HepG2 (cell line): Measurements from ENCODE around the gene DIABLO. TPM values are rescaled to one million over a fixed set of nuclear protein-coding genes. Genes with fewer than 3 reads are reported as not detected.
A peak's percentile ranks its signal among the peaks of the same experiment; 100 is the strongest.

Experiments used
- MIER2 ChIP-seq: IDR thresholded peaks from 2 replicates; pipeline ENCODE4 v1.6.1; 2016; ENCODE audit warnings: missing biosample characterization, missing genetic modification reagents
- NFE2L1 ChIP-seq: sonication (generic); formaldehyde crosslinking; IDR thresholded peaks from 2 replicates; pipeline ENCODE4 v1.4.0; 2020; ENCODE audit warnings: missing genetic modification reagents, mild to moderate bottlenecking, borderline replicate concordance
- NR2F2 ChIP-seq: IDR thresholded peaks from 2 replicates; pipeline ENCODE4 v1.6.1; 2012; ENCODE audit warnings: low read depth, inconsistent platforms, borderline replicate concordance
- YY1 ChIP-seq: IDR thresholded peaks from 2 replicates; pipeline ENCODE4 v1.6.1; 2011; ENCODE audit warnings: low read length, low read depth, moderate library complexity, mild to moderate bottlenecking; ENCODE audit not compliant: insufficient read depth, insufficient replicate concordance
- ZMAT3 ChIP-seq: sonication (generic); formaldehyde crosslinking; conservative IDR thresholded peaks from 2 replicates; pipeline ENCODE4 v1.7.0; 2021; ENCODE audit warnings: missing genetic modification reagents
- ZNF235 ChIP-seq: sonication (generic); formaldehyde crosslinking; IDR thresholded peaks from 2 replicates; pipeline ENCODE4 v1.8.1; 2023; ENCODE audit warnings: mild to moderate bottlenecking, missing genetic modification reagents, borderline replicate concordance
- ZNF317 ChIP-seq: sonication (generic); formaldehyde crosslinking; IDR thresholded peaks from 2 replicates; pipeline ENCODE4 v1.5.0; 2020; ENCODE audit warnings: mild to moderate bottlenecking, missing genetic modification reagents
- ZNF546 ChIP-seq: sonication (generic); formaldehyde crosslinking; conservative IDR thresholded peaks from 2 replicates; pipeline ENCODE4 v1.8.1; 2023; ENCODE audit warnings: mild to moderate bottlenecking, missing genetic modification reagents
- ZNF703 ChIP-seq: sonication (generic); formaldehyde crosslinking; IDR thresholded peaks from 2 replicates; pipeline ENCODE4 v1.5.1; 2020; ENCODE audit warnings: missing genetic modification reagents, mild to moderate bottlenecking, moderate library complexity, borderline replicate concordance
- ZNF749 ChIP-seq: sonication (generic); formaldehyde crosslinking; IDR thresholded peaks from 2 replicates; pipeline ENCODE4 v1.8.0; 2022; ENCODE audit warnings: mild to moderate bottlenecking, missing genetic modification reagents, moderate library complexity, borderline replicate concordance
- ZNF788 ChIP-seq: sonication (generic); formaldehyde crosslinking; IDR thresholded peaks from 2 replicates; pipeline ENCODE4 v1.5.0; 2020; ENCODE audit warnings: mild to moderate bottlenecking, missing genetic modification reagents, borderline replicate concordance
- polyA plus RNA-seq, 8 experiments: library from polyadenylated mRNA; depleted of rRNA in 3 of 8; stranded (reverse) in 7 of 8; unstranded in 1 of 8; fragments of >200 nt; fragmentation: Illumina TruSeq in 4 of 8; extraction: Trizol in 4 of 8; gene quantifications; 2 replicates each; pipeline versions ENCODE4 v1.2.1 to v1.2.3, GENCODE V29; 2011 to 2016; ENCODE audit warnings: low read depth in 4 of 8, missing spikeins in 1 of 8, mixed read lengths in 1 of 8; ENCODE audit not compliant: insufficient read depth in 1 of 8
- total RNA-seq, 5 experiments: library from RNA; depleted of rRNA; stranded (reverse); fragments of >200 nt; fragmentation: Illumina TruSeq; extraction: Trizol; gene quantifications; 2 replicates each; pipeline ENCODE4 v1.2.3, GENCODE V29; 2016; ENCODE audit warnings: low read depth in 1 of 5
- TF ChIP-seq, protein P1 (sequence below): sonication (generic); formaldehyde crosslinking; IDR thresholded peaks from 2 replicates; pipeline ENCODE4 v1.4.0; 2020; ENCODE audit warnings: mild to moderate bottlenecking, missing genetic modification reagents, borderline replicate concordance
- TF ChIP-seq, protein P2 (sequence below): sonication (generic); formaldehyde crosslinking; IDR thresholded peaks from 2 replicates; pipeline ENCODE4 v1.4.0; 2020; ENCODE audit warnings: mild to moderate bottlenecking, missing genetic modification reagents
- TF ChIP-seq, protein P3 (sequence below): conservative IDR thresholded peaks from 2 replicates; pipeline ENCODE4 v1.6.1; 2018; ENCODE audit warnings: missing genetic modification reagents
- TF ChIP-seq, protein P4 (sequence below): sonication (generic); formaldehyde crosslinking; IDR thresholded peaks from 2 replicates; pipeline ENCODE4 v1.5.1; 2020; ENCODE audit warnings: missing genetic modification reagents, mild to moderate bottlenecking, borderline replicate concordance
- TF ChIP-seq, protein P5 (sequence below): sonication (generic); formaldehyde crosslinking; IDR thresholded peaks from 2 replicates; pipeline ENCODE4 v1.4.0; 2020; ENCODE audit warnings: missing genetic modification reagents, mild to moderate bottlenecking, borderline replicate concordance

The DIABLO gene
- total and polyA plus RNA-seq, 2 of the 13 experiments (the other 11 are each of a cell fraction or from before 2014, with no cell fraction given), result 20.7 to 70.9 TPM

DNA sequence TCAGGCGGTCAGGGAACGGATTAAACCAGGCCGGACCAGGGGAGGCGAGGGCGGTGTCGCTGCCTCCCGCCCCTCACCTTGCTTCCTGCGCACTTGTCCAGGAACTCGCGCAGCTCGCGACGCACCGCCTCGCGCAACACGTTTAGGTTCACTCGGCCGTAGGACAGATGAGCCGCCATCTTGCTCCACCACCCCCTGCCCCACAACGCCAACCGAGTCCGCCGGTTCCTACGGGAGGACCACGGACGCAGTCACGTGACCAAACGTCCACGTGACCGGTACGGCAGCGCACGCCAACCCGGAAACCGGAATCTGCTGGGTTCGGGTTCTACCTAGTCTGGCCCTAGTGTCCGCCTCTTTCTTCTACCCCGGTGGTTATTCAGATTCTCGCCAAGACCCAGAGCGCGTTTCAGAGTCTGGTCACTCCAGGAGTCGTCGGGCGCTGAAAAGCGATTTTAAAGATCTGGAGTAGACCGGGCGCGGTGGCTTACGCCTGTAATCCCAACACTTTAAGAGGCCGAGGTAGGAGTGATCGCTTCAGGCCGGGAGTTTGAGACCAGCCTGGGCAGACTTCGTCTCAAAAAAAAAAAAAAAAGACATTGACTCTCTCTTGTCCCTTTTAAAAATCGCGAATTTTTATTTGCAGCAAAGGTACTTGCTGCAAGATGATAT is 40.5 kb upstream of the DIABLO start, which contains the start of gene VPS33A (continued):
- TF ChIP-seq, protein P1, sequence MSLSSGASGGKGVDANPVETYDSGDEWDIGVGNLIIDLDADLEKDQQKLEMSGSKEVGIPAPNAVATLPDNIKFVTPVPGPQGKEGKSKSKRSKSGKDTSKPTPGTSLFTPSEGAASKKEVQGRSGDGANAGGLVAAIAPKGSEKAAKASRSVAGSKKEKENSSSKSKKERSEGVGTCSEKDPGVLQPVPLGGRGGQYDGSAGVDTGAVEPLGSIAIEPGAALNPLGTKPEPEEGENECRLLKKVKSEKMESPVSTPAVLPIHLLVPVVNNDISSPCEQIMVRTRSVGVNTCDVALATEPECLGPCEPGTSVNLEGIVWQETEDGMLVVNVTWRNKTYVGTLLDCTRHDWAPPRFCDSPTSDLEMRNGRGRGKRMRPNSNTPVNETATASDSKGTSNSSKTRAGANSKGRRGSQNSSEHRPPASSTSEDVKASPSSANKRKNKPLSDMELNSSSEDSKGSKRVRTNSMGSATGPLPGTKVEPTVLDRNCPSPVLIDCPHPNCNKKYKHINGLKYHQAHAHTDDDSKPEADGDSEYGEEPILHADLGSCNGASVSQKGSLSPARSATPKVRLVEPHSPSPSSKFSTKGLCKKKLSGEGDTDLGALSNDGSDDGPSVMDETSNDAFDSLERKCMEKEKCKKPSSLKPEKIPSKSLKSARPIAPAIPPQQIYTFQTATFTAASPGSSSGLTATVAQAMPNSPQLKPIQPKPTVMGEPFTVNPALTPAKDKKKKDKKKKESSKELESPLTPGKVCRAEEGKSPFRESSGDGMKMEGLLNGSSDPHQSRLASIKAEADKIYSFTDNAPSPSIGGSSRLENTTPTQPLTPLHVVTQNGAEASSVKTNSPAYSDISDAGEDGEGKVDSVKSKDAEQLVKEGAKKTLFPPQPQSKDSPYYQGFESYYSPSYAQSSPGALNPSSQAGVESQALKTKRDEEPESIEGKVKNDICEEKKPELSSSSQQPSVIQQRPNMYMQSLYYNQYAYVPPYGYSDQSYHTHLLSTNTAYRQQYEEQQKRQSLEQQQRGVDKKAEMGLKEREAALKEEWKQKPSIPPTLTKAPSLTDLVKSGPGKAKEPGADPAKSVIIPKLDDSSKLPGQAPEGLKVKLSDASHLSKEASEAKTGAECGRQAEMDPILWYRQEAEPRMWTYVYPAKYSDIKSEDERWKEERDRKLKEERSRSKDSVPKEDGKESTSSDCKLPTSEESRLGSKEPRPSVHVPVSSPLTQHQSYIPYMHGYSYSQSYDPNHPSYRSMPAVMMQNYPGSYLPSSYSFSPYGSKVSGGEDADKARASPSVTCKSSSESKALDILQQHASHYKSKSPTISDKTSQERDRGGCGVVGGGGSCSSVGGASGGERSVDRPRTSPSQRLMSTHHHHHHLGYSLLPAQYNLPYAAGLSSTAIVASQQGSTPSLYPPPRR, result peak; percentile 13; the same call in 1 of the 2 replicates
- TF ChIP-seq YY1, result peak; percentile 95
- peak; percentile 87; the same call in 1 of the 2 replicates for TF ChIP-seq NFE2L1 (CRISPR knock-in tag)
- peak; percentile 55; the same call in 1 of the 2 replicates for TF ChIP-seq ZNF317 (CRISPR knock-in tag)
- TF ChIP-seq, protein P2, sequence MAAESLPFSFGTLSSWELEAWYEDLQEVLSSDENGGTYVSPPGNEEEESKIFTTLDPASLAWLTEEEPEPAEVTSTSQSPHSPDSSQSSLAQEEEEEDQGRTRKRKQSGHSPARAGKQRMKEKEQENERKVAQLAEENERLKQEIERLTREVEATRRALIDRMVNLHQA (CRISPR knock-in tag), result no peak
- TF ChIP-seq ZNF788 (CRISPR knock-in tag), result peak; percentile 95; the same call in 1 of the 2 replicates
- TF ChIP-seq ZNF546 (CRISPR knock-in tag), result peak; percentile 52; the same call in 1 of the 2 replicates
- no peak; the same call in 1 of the 2 replicates for TF ChIP-seq ZNF703
- peak; percentile 82 for TF ChIP-seq ZMAT3 (CRISPR knock-in tag)
- TF ChIP-seq, protein P3, sequence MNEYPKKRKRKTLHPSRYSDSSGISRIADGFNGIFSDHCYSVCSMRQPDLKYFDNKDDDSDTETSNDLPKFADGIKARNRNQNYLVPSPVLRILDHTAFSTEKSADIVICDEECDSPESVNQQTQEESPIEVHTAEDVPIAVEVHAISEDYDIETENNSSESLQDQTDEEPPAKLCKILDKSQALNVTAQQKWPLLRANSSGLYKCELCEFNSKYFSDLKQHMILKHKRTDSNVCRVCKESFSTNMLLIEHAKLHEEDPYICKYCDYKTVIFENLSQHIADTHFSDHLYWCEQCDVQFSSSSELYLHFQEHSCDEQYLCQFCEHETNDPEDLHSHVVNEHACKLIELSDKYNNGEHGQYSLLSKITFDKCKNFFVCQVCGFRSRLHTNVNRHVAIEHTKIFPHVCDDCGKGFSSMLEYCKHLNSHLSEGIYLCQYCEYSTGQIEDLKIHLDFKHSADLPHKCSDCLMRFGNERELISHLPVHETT (CRISPR knock-in tag), result peak; percentile 99
- TF ChIP-seq ZNF235 (CRISPR knock-in tag), result no peak; the same call in 1 of the 2 replicates
- TF ChIP-seq, protein P4, sequence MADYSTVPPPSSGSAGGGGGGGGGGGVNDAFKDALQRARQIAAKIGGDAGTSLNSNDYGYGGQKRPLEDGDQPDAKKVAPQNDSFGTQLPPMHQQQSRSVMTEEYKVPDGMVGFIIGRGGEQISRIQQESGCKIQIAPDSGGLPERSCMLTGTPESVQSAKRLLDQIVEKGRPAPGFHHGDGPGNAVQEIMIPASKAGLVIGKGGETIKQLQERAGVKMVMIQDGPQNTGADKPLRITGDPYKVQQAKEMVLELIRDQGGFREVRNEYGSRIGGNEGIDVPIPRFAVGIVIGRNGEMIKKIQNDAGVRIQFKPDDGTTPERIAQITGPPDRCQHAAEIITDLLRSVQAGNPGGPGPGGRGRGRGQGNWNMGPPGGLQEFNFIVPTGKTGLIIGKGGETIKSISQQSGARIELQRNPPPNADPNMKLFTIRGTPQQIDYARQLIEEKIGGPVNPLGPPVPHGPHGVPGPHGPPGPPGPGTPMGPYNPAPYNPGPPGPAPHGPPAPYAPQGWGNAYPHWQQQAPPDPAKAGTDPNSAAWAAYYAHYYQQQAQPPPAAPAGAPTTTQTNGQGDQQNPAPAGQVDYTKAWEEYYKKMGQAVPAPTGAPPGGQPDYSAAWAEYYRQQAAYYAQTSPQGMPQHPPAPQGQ (CRISPR knock-in tag), result 0 out of 2 replicates have a peak, but pooled peaks have one; percentile 55
- TF ChIP-seq NR2F2, result no peak; the same call in 1 of the 2 replicates
- TF ChIP-seq ZNF749 (CRISPR knock-in tag), result no peak
- TF ChIP-seq, protein P5, sequence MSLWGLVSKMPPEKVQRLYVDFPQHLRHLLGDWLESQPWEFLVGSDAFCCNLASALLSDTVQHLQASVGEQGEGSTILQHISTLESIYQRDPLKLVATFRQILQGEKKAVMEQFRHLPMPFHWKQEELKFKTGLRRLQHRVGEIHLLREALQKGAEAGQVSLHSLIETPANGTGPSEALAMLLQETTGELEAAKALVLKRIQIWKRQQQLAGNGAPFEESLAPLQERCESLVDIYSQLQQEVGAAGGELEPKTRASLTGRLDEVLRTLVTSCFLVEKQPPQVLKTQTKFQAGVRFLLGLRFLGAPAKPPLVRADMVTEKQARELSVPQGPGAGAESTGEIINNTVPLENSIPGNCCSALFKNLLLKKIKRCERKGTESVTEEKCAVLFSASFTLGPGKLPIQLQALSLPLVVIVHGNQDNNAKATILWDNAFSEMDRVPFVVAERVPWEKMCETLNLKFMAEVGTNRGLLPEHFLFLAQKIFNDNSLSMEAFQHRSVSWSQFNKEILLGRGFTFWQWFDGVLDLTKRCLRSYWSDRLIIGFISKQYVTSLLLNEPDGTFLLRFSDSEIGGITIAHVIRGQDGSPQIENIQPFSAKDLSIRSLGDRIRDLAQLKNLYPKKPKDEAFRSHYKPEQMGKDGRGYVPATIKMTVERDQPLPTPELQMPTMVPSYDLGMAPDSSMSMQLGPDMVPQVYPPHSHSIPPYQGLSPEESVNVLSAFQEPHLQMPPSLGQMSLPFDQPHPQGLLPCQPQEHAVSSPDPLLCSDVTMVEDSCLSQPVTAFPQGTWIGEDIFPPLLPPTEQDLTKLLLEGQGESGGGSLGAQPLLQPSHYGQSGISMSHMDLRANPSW, result peak; percentile 95; the same call in 1 of the 2 replicates
- TF ChIP-seq MIER2 (CRISPR knock-in tag), result peak; percentile 38; the same call in 1 of the 2 replicates
